SK-N-SH treated with all-trans-retinoic acid at 6 μM for 48 hours (cell line): ENCODE measurements around the gene IL4R.
A peak's percentile ranks its signal among the peaks of the same experiment; 100 is the strongest.

ENCODE experiments used
- ATAC-seq: fragments of 200-7000 bp; cut with Tn5 transposase; 3 replicates; pipeline ENCODE4 v1.9.1; 2020; ENCODE audit warnings: mild to moderate bottlenecking, moderate library complexity
- BACH2 ChIP-seq: fragments of 250-450 bp; sonication (Bioruptor Pico); IDR thresholded peaks from 2 replicates; pipeline ENCODE4 v1.9.0; 2021; ENCODE audit warnings: mild to moderate bottlenecking, borderline replicate concordance
- ESRRG ChIP-seq: fragments of 250-450 bp; sonication (Bioruptor Pico); IDR thresholded peaks from 2 replicates; pipeline ENCODE4 v1.6.1; 2021; ENCODE audit warnings: mild to moderate bottlenecking
- GLIS3 ChIP-seq: fragments of 250-450 bp; sonication (Bioruptor Pico); IDR thresholded peaks from 2 replicates; pipeline ENCODE4 v1.5.0; 2020; ENCODE audit warnings: mild to moderate bottlenecking, moderate library complexity
- ISL1 ChIP-seq: fragments of 250-450 bp; sonication (Bioruptor Pico); IDR thresholded peaks from 2 replicates; pipeline ENCODE4 v2.1.2; 2022; ENCODE audit warnings: mild to moderate bottlenecking, moderate library complexity
- PATZ1 ChIP-seq: fragments of 250-450 bp; sonication (Bioruptor Pico); IDR thresholded peaks from 2 replicates; pipeline ENCODE4 v1.8.0; 2020; ENCODE audit warnings: mild to moderate bottlenecking, moderate library complexity, borderline replicate concordance
- PPARA ChIP-seq: fragments of 250-450 bp; sonication (Bioruptor Pico); IDR thresholded peaks from 2 replicates; pipeline ENCODE4 v1.5.0; 2020; ENCODE audit warnings: mild to moderate bottlenecking, borderline replicate concordance
- SNAI2 ChIP-seq: fragments of 250-450 bp; sonication (Bioruptor Pico); IDR thresholded peaks from 2 replicates; pipeline ENCODE4 v1.5.0; 2020; ENCODE audit warnings: mild to moderate bottlenecking, moderate library complexity
- TOX ChIP-seq: fragments of 250-450 bp; sonication (Bioruptor Pico); IDR thresholded peaks from 2 replicates; pipeline ENCODE4 v1.8.0; 2021; ENCODE audit warnings: mild to moderate bottlenecking, moderate library complexity, borderline replicate concordance
- ZC3H10 ChIP-seq: fragments of 250-450 bp; sonication (Bioruptor Pico); IDR thresholded peaks from 2 replicates; pipeline ENCODE4 v1.5.1; 2021; ENCODE audit warnings: mild to moderate bottlenecking, moderate library complexity
- ZFP3 ChIP-seq: fragments of 250-450 bp; sonication (Bioruptor Pico); IDR thresholded peaks from 2 replicates; pipeline ENCODE4 v1.5.0; 2020; ENCODE audit warnings: mild to moderate bottlenecking, moderate library complexity
- ZNF565 ChIP-seq: fragments of 450-650 bp; formaldehyde crosslinking; conservative IDR thresholded peaks from 2 replicates; pipeline ENCODE4 v1.5.0; 2020; ENCODE audit warnings: low read depth, mild to moderate bottlenecking, moderate library complexity
- ZNF70 ChIP-seq: fragments of 450-650 bp; formaldehyde crosslinking; IDR thresholded peaks from 2 replicates; pipeline ENCODE4 v1.5.0; 2020; ENCODE audit warnings: mild to moderate bottlenecking, moderate library complexity
- ZNF8 ChIP-seq: fragments of 450-650 bp; formaldehyde crosslinking; IDR thresholded peaks from 2 replicates; pipeline ENCODE4 v1.5.0; 2020; ENCODE audit warnings: mild to moderate bottlenecking, moderate library complexity
- TF ChIP-seq, protein P1 (sequence below): fragments of 250-450 bp; sonication (Bioruptor Pico); IDR thresholded peaks from 2 replicates; pipeline ENCODE4 v1.5.1; 2021; ENCODE audit warnings: mild to moderate bottlenecking, moderate library complexity
- TF ChIP-seq, protein P2 (sequence below): fragments of 250-450 bp; sonication (Bioruptor Pico); IDR thresholded peaks from 2 replicates; pipeline ENCODE4 v1.5.1; 2020; ENCODE audit warnings: low read depth, mild to moderate bottlenecking, moderate library complexity

IL4R gene

DNA sequence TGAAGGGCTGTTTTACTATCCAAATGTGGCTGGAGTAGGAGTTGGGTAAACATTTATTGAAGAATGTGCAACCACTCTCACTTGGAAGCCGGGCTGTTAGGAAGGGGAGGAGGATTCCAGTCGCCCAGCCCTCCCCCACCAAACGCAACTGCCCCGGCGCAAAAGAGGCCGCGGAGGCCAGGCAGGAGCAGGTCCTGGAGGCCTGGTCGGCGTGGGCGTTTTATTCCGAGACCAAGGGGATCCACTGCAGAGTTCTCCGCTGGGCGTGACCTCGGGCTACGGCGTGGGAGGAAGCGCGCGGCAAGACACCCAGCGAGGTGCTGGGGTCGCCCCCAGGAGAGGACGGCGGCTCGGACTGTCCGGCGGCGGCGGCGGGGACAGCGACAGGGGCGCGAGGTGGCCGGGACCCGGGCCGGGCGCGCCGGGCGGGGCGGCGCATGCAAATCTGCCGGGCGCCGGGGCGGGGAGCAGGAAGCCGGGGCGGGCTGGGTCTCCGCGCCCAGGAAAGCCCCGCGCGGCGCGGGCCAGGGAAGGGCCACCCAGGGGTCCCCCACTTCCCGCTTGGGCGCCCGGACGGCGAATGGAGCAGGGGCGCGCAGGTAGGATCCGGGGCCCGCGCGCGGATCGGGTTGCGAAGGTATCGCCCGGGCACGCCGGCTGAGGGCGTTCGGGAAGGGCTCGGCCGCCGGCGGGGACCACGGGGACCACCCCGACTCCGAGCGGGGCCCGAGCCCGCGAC lies at the start of gene IL4R:
Gene IL4R, plus strand, starts transcription at position 553 of the 739 bp plus-strand sequence. CDS start 26,230 bp downstream, outside the sequence.
- TF ChIP-seq TOX (CRISPR knock-in tag) (no peak), ZFP3 (CRISPR knock-in tag) (peak; percentile 97), GLIS3 (no peak), ZNF8 (no peak), PPARA (CRISPR knock-in tag) (no peak)
- TF ChIP-seq, protein P1, sequence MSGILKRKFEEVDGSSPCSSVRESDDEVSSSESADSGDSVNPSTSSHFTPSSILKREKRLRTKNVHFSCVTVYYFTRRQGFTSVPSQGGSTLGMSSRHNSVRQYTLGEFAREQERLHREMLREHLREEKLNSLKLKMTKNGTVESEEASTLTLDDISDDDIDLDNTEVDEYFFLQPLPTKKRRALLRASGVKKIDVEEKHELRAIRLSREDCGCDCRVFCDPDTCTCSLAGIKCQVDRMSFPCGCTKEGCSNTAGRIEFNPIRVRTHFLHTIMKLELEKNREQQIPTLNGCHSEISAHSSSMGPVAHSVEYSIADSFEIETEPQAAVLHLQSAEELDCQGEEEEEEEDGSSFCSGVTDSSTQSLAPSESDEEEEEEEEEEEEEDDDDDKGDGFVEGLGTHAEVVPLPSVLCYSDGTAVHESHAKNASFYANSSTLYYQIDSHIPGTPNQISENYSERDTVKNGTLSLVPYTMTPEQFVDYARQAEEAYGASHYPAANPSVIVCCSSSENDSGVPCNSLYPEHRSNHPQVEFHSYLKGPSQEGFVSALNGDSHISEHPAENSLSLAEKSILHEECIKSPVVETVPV, result no peak
- TF ChIP-seq, all 23 proteins: peak for 1
- ATAC-seq, result peak; percentile 53

- TF ChIP-seq ISL1, result no peak
- TF ChIP-seq ZNF70 (CRISPR knock-in tag), result no peak
- no peak for TF ChIP-seq GLIS3
- TF ChIP-seq ZNF565 (CRISPR knock-in tag), result no peak
- no peak for TF ChIP-seq PATZ1
- no peak for TF ChIP-seq PPARA (CRISPR knock-in tag)
- TF ChIP-seq ZNF8, result no peak
- no peak for TF ChIP-seq SNAI2 (CRISPR knock-in tag)
- TF ChIP-seq ZC3H10 (CRISPR knock-in tag), result no peak
- peak; percentile 45 for ATAC-seq
Observed at GRCh38 chr16:27264151-27264550, 49.6 kb upstream of the IL4R start.

GRCh38 chr16:27265982-27266381 lies 47.8 kb upstream of the IL4R start:
- TF ChIP-seq GLIS3 (no peak), ZNF565 (CRISPR knock-in tag) (no peak), PATZ1 (no peak), TOX (CRISPR knock-in tag) (no peak)
- TF ChIP-seq, all 23 proteins: peak for 0
- no peak for ATAC-seq

DNA sequence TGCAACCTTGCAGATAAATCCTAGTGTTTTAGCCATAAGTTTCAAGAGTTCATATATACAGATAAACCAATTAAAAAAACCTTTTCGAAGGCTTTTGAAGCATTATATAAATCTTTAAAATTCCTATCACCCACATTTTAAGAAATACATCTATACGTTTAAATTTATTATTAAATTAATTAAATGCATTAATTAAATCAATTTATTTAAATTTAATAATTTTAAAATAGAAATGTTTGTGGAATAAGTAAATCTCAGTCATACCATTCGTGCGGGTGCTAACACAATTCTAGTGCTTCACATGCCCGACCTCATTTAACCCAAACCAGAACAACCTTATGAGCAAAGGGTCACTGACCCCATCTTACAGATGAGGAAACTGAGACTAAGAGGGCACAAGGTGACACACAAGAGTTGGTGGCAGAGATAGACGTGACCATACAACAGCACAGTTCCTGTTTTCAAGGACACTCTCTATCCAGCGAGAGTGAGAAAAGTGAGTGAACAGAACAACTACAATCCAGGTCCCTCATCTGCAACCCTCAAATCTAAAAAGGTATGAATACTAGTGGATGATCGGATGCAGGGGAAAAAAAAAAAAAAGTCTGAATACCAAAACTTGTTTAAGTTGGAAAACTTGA lies 46.6 kb upstream of the IL4R start:
- ATAC-seq, result no peak
- TF ChIP-seq PATZ1 (no peak), SNAI2 (CRISPR knock-in tag) (no peak), ZNF70 (CRISPR knock-in tag) (no peak), ZNF565 (CRISPR knock-in tag) (no peak), ESRRG (no peak), ZNF8 (no peak), TOX (CRISPR knock-in tag) (no peak), BACH2 (CRISPR knock-in tag) (no peak), ZFP3 (CRISPR knock-in tag) (no peak)
- TF ChIP-seq, protein P1, result no peak
- TF ChIP-seq, protein P2, sequence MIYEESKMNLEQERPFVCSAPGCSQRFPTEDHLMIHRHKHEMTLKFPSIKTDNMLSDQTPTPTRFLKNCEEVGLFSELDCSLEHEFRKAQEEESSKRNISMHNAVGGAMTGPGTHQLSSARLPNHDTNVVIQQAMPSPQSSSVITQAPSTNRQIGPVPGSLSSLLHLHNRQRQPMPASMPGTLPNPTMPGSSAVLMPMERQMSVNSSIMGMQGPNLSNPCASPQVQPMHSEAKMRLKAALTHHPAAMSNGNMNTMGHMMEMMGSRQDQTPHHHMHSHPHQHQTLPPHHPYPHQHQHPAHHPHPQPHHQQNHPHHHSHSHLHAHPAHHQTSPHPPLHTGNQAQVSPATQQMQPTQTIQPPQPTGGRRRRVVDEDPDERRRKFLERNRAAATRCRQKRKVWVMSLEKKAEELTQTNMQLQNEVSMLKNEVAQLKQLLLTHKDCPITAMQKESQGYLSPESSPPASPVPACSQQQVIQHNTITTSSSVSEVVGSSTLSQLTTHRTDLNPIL (CRISPR knock-in tag), result no peak
